OCI-LY3 (cell line): ENCODE data around the gene PLPPR1.

Experiments
- H2AFZ ChIP-seq: fragments of 200-600, 300-600 bp; shearing (Covaris generic); 2 replicates; pipeline ENCODE4 v1.6.0; 2014; ENCODE audit warnings: antibody characterized with exemption, low read depth, low read length
- H3K27ac ChIP-seq: fragments of 200-600, 300-600 bp; sonication (generic); 2 replicates; pipeline ENCODE4 v1.5.1; 2014; ENCODE audit warnings: mild to moderate bottlenecking, low read length, moderate library complexity, mixed read lengths
- H3K27me3 ChIP-seq: fragments of 200-600, 300-600 bp; sonication (generic); 2 replicates; pipeline ENCODE4 v1.6.1; 2014; ENCODE audit warnings: low read depth, low read length, mixed read lengths
- H3K36me3 ChIP-seq: fragments of 200-600, 300-600 bp; sonication (generic); replicated peaks from 2 replicates; pipeline ENCODE3; 2014; ENCODE audit warnings: low read depth, low read length, mixed read lengths
- H3K4me1 ChIP-seq: fragments of 300-600, 200-600 bp; sonication (generic); 2 replicates; pipeline ENCODE4 v1.6.1; 2014; ENCODE audit warnings: low read length, mixed read lengths
- H3K4me2 ChIP-seq: fragments of 200-600, 300-600 bp; sonication (generic); 2 replicates; pipeline ENCODE4 v1.6.1; 2014; ENCODE audit warnings: low read length, mixed read lengths
- H3K4me3 ChIP-seq: fragments of 300-600, 200-600 bp; sonication (generic); 2 replicates; pipeline ENCODE4 v1.5.1; 2014; ENCODE audit warnings: antibody characterized with exemption, mild to moderate bottlenecking, low read length, moderate library complexity
- H3K79me2 ChIP-seq: fragments of 300-600, 200-600 bp; shearing (Covaris generic); 2 replicates; pipeline ENCODE4 v1.6.1; 2014; ENCODE audit warnings: mild to moderate bottlenecking, low read length, mixed read lengths
- H3K9ac ChIP-seq: fragments of 300-600, 200-600 bp; shearing (Covaris generic); 2 replicates; pipeline ENCODE4 v1.6.0; 2014; ENCODE audit warnings: mild to moderate bottlenecking, low read length, moderate library complexity
- H3K9me3 ChIP-seq: fragments of 200-600, 300-600 bp; shearing (Covaris generic); 2 replicates; pipeline ENCODE4 v1.6.1; 2014; ENCODE audit warnings: low read length, mixed read lengths; ENCODE audit not compliant: insufficient read depth
- H4K20me1 ChIP-seq: fragments of 200-600, 300-600 bp; sonication (generic); 2 replicates; pipeline ENCODE4 v1.6.1; 2016; ENCODE audit warnings: low read length, mixed read lengths; ENCODE audit not compliant: insufficient read depth
- EZH2phosphoT487 ChIP-seq: fragments of 200-600 bp; shearing (Covaris generic); IDR thresholded peaks from 2 replicates; pipeline ENCODE4 v1.6.1; 2018; ENCODE audit warnings: antibody characterized with exemption, mixed run types, low read depth
- TF ChIP-seq, protein P1 (sequence below): fragments of 200-600, 300-600 bp; sonication (generic); IDR thresholded peaks from 2 replicates; pipeline ENCODE4 v1.5.1; 2014; ENCODE audit warnings: antibody characterized with exemption, low read length, low read depth

PLPPR1 gene

DNA sequence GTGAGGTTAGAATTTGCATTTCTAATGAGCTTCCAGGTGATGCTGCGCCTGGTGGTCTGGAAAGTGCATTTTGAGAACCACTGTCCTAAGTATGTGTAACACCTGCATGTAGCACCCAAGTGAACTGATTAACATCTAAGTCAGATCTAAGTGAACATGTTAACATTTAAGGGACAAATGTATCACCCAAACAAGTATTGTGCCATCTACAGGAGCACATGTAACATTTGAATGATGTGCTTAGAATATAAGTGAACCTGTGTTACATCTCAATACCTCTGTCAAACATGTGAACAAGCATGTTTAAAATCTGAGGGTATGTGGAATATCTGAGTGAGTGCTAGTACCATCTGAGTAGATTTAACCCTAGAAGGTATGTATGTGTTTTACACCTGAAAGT is 68.7 kb downstream of the PLPPR1 start:
- no peaks in the 10 kb centered on the region for H3K4me1 ChIP-seq
- no peaks in the 10 kb centered on the region for H3K9me3 ChIP-seq
- H3K9ac ChIP-seq: no peak overlapping the region
- H3K4me3 ChIP-seq: no peak overlapping the region
- H3K27me3 ChIP-seq: no peaks in the 10 kb centered on the region
- H3K27ac ChIP-seq: no peak overlapping the region
- H3K79me2 ChIP-seq: no peaks in the 10 kb centered on the region
- no peaks in the 10 kb centered on the region for H3K36me3 ChIP-seq
- H2AFZ ChIP-seq: no peak overlapping the region
- H4K20me1 ChIP-seq: no peaks in the 10 kb centered on the region
- H3K4me2 ChIP-seq: no peak overlapping the region
- TF ChIP-seq, protein P1, sequence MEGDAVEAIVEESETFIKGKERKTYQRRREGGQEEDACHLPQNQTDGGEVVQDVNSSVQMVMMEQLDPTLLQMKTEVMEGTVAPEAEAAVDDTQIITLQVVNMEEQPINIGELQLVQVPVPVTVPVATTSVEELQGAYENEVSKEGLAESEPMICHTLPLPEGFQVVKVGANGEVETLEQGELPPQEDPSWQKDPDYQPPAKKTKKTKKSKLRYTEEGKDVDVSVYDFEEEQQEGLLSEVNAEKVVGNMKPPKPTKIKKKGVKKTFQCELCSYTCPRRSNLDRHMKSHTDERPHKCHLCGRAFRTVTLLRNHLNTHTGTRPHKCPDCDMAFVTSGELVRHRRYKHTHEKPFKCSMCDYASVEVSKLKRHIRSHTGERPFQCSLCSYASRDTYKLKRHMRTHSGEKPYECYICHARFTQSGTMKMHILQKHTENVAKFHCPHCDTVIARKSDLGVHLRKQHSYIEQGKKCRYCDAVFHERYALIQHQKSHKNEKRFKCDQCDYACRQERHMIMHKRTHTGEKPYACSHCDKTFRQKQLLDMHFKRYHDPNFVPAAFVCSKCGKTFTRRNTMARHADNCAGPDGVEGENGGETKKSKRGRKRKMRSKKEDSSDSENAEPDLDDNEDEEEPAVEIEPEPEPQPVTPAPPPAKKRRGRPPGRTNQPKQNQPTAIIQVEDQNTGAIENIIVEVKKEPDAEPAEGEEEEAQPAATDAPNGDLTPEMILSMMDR: no peak
- TF ChIP-seq EZH2phosphoT487: no peak

GRCh38 chr9:101098392-101098791 is 69.9 kb downstream of the PLPPR1 start:
- no peak overlapping the region for H3K4me2 ChIP-seq
- H3K27ac ChIP-seq: no peak overlapping the region
- no peak overlapping the region for H2AFZ ChIP-seq
- no peak overlapping the region for H3K9ac ChIP-seq
- no peaks in the 10 kb centered on the region for H3K79me2 ChIP-seq
- TF ChIP-seq, protein P1: no peak
- TF ChIP-seq EZH2phosphoT487: no peak
- H3K9me3 ChIP-seq: no peaks in the 10 kb centered on the region
- H3K4me1 ChIP-seq: no peaks in the 10 kb centered on the region
- H3K27me3 ChIP-seq: no peaks in the 10 kb centered on the region
- no peaks in the 10 kb centered on the region for H3K36me3 ChIP-seq
- no peak overlapping the region for H3K4me3 ChIP-seq
- H4K20me1 ChIP-seq: no peaks in the 10 kb centered on the region

DNA sequence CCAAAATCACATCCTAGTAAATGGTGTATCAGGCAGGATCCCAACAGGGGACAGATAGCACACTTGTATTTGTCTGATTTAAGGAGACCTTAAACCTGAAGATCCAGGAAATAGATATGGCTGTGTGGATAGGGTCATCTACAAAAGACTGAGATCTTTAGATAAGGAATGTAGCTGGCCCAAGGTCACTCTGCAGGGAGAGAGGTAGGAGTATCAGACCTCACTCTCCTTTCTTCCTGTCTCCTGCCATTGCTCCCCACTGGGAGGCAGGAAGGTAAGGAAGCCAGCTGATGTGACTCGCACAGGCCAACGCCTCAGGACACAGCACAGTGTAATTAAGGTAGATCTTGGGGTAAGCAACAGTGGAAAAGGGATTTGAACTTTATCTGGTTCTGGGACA is 85.8 kb downstream of the PLPPR1 start:
- no peak overlapping the region for H3K27ac ChIP-seq
- no peak for TF ChIP-seq EZH2phosphoT487
- no peak overlapping the region for H3K9ac ChIP-seq
- H3K36me3 ChIP-seq: no peaks in the 10 kb centered on the region
- H3K4me2 ChIP-seq: no peak overlapping the region
- H3K27me3 ChIP-seq: peaks cover 21% of the 10 kb centered on the region; the same call in 1 of the 2 replicates
- no peaks in the 10 kb centered on the region for H3K9me3 ChIP-seq
- H2AFZ ChIP-seq: no peak overlapping the region
- H3K79me2 ChIP-seq: no peaks in the 10 kb centered on the region
- H3K4me3 ChIP-seq: no peak overlapping the region
- no peaks in the 10 kb centered on the region; the same call in 1 of the 2 replicates for H3K4me1 ChIP-seq
- no peaks in the 10 kb centered on the region for H4K20me1 ChIP-seq

DNA sequence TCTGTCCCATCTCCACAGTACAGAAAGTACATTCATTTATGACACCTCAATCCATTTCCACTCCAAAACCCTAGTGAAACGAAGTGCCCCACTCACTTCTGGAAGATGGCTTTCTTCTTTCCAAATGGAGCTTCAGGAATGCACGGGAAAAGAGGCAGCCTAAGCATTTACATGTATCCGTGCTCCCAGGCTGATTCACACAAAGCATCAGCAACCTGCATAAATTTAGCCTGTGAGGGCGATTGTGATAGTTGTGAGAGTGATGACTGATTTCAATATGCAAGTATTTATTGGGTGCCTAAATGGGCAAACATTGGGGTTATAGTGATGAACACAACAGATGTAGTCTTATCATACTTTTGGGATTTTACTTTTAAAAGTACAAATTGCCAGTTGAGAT is 86.6 kb downstream of the PLPPR1 start:
- H3K27me3 ChIP-seq: peaks cover 21% of the 10 kb centered on the region; the same call in 1 of the 2 replicates
- TF ChIP-seq, protein P1: no peak
- TF ChIP-seq EZH2phosphoT487: no peak
- no peak overlapping the region for H3K4me2 ChIP-seq
- no peaks in the 10 kb centered on the region for H3K36me3 ChIP-seq
- no peaks in the 10 kb centered on the region for H3K9me3 ChIP-seq
- H3K27ac ChIP-seq: no peak overlapping the region
- no peaks in the 10 kb centered on the region for H3K79me2 ChIP-seq
- no peak overlapping the region for H3K9ac ChIP-seq
- H4K20me1 ChIP-seq: no peaks in the 10 kb centered on the region
- no peak overlapping the region for H2AFZ ChIP-seq
- H3K4me1 ChIP-seq: no peaks in the 10 kb centered on the region; the same call in 1 of the 2 replicates
- no peak overlapping the region for H3K4me3 ChIP-seq
